DOHH2 (cell line): Measurements from ENCODE around the gene SPG7.
A peak's percentile ranks its signal among the peaks of the same experiment; 100 is the strongest.

ENCODE experiments used
- EZH2phosphoT487 ChIP-seq: fragments of 200-600 bp; sonication (generic); IDR thresholded peaks from 2 replicates; pipeline ENCODE4 v1.6.1; 2017; ENCODE audit warnings: borderline replicate concordance, mild to moderate bottlenecking, antibody characterized with exemption, low read length, moderate library complexity, mixed read lengths
- TF ChIP-seq, protein P1 (sequence below): fragments of 200-600 bp; sonication (generic); IDR thresholded peaks from one replicate; pipeline ENCODE4 v1.5.1; 2014; ENCODE audit warnings: antibody characterized with exemption, mild to moderate bottlenecking, low read depth, low read length; ENCODE audit not compliant: poor library complexity, severe bottlenecking

DNA sequence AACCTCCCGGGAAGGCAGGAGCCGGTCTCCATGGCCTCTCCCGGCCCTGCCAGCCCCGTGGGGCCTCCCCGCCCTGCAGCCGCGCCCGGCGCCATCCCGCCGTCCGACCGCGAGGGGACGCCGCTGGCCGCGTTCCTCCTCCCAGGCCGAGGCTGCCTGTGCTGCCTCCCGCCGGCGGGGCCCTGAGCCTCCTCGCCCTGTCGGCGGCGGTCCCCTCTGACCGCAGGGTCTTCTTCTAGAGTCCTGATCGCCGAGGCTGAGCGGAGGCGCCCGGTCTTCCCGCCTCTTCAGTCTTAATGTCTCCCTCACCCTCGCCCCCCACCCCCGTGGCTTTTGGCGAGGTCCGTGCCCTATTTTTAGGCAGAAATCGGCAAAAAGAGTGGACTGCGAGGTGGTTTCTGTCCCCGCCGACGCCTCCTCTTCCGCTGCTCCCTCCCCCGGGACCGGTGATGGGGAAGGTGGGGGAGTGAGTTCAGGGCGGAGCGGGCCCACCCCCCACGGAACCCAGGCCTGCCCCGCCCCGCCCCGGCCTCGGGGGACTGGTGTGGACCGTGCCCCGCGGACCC, 66.6 kb downstream of the SPG7 start:
- TF ChIP-seq, protein P1, sequence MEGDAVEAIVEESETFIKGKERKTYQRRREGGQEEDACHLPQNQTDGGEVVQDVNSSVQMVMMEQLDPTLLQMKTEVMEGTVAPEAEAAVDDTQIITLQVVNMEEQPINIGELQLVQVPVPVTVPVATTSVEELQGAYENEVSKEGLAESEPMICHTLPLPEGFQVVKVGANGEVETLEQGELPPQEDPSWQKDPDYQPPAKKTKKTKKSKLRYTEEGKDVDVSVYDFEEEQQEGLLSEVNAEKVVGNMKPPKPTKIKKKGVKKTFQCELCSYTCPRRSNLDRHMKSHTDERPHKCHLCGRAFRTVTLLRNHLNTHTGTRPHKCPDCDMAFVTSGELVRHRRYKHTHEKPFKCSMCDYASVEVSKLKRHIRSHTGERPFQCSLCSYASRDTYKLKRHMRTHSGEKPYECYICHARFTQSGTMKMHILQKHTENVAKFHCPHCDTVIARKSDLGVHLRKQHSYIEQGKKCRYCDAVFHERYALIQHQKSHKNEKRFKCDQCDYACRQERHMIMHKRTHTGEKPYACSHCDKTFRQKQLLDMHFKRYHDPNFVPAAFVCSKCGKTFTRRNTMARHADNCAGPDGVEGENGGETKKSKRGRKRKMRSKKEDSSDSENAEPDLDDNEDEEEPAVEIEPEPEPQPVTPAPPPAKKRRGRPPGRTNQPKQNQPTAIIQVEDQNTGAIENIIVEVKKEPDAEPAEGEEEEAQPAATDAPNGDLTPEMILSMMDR, result peak; percentile 64
- no peak; the same call in 1 of the 2 replicates for TF ChIP-seq EZH2phosphoT487
